Measurements from ENCODE around the gene COL1A1. TPM values are rescaled to one million over a fixed set of nuclear protein-coding genes. Genes with fewer than 3 reads are reported as not detected.

Gene COL1A1
- total RNA-seq, 1 donor from 2014 or later, result 171 TPM

- H3K27me3 ChIP-seq, result no peaks in the 10 kb centered on the region
- H3K9me3 ChIP-seq, result no peaks in the 10 kb centered on the region
- intact Hi-C loops (cut with DNase I), result no loop called here
- H3K4me1 ChIP-seq, result peaks cover 77% of the 10 kb centered on the region
- peak; percentile 94 to 96 for DNase-seq (ENCODE audit: extremely low spot score in 2 of 2)
- peak overlapping the region; percentile 97 for H3K27ac ChIP-seq
- H3K36me3 ChIP-seq, result no peaks in the 10 kb centered on the region
- peak in 1 of 2 donors; percentile 14 for TF ChIP-seq POLR2AphosphoS5 (IDR thresholded peaks at IDR 0.05; ENCODE audit: insufficient read depth in 1 of 2, low read depth in 1 of 2)
- no peak for TF ChIP-seq CTCF (IDR thresholded peaks at IDR 0.05)
- peak overlapping the region; percentile 12 to 24 for H3K4me3 ChIP-seq
Measured at GRCh38 chr17:50210240-50211225, 9.1 kb upstream of the COL1A1 start.

- peak in 1 of 2 donors; percentile 97 for DNase-seq (ENCODE audit: extremely low spot score in 2 of 2)
- intact Hi-C loops (cut with DNase I), result no loop called here
- Histone ChIP-seq H3K36me3 (no peaks in the 10 kb centered on the region), H3K4me1 (peaks cover 80% of the 10 kb centered on the region), H3K9me3 (no peaks in the 10 kb centered on the region), H3K27ac (peak overlapping the region; percentile 97), H3K4me3 (peak overlapping the region in 1 of 2 donors; percentile 24), H3K27me3 (no peaks in the 10 kb centered on the region)
- no peak for TF ChIP-seq CTCF (IDR thresholded peaks at IDR 0.05)
- TF ChIP-seq POLR2A (IDR thresholded peaks at IDR 0.05), result peak in 1 of 2 donors; percentile 61
- TF ChIP-seq POLR2AphosphoS5 (IDR thresholded peaks at IDR 0.05; ENCODE audit: insufficient read depth in 1 of 2, low read depth in 1 of 2), result peak; percentile 44 to 92
Measured at GRCh38 chr17:50209472-50210239, 8.2 kb upstream of the COL1A1 start.

- intact Hi-C loops (cut with DNase I), result no loop called here
- H3K4me1 ChIP-seq, result peaks cover 79% of the 10 kb centered on the region
Measured at GRCh38 chr17:50209133-50209471, 7.7 kb upstream of the COL1A1 start.

GRCh38 chr17:50208611-50209061 is 7.2 kb upstream of the COL1A1 start:
- Histone ChIP-seq H3K36me3 (no peaks in the 10 kb centered on the region), H3K27me3 (no peaks in the 10 kb centered on the region), H3K4me3 (no peak overlapping the region), H3K27ac (peak overlapping the region; percentile 97), H3K9me3 (no peaks in the 10 kb centered on the region), H3K4me1 (peaks cover 74% of the 10 kb centered on the region)
- DNase-seq (ENCODE audit: extremely low spot score in 2 of 2), result no peak
- TF ChIP-seq POLR2AphosphoS5 (IDR thresholded peaks at IDR 0.05; ENCODE audit: insufficient read depth in 1 of 2, low read depth in 1 of 2), result no peak
- TF ChIP-seq CTCF (IDR thresholded peaks at IDR 0.05), result no peak
- TF ChIP-seq POLR2A (IDR thresholded peaks at IDR 0.05), result no peak
- intact Hi-C loops (cut with DNase I), result no loop called here

More at GRCh38 chr17:50209133-50209471, 7.7 kb upstream of the COL1A1 start:
- Histone ChIP-seq H3K4me3 (no peak overlapping the region), H3K36me3 (no peaks in the 10 kb centered on the region), H3K9me3 (no peaks in the 10 kb centered on the region), H3K27ac (peak overlapping the region; percentile 97), H3K27me3 (no peaks in the 10 kb centered on the region)
- TF ChIP-seq POLR2AphosphoS5 (IDR thresholded peaks at IDR 0.05; ENCODE audit: insufficient read depth in 1 of 2, low read depth in 1 of 2) (no peak), CTCF (IDR thresholded peaks at IDR 0.05) (no peak), POLR2A (IDR thresholded peaks at IDR 0.05) (no peak)
- no peak for DNase-seq (ENCODE audit: extremely low spot score in 2 of 2)
